Lower leg skin (tissue), 3 donors: ENCODE results near the gene HLA-DQB1.

Source experiments
- POLR2A ChIP-seq, 2 donors: fragments of 450-650 bp; IDR thresholded peaks; one replicate each; pipeline ENCODE4 v1.6.1; 2016 to 2017; ENCODE audit warnings: antibody characterized with exemption in 2 of 2, mild to moderate bottlenecking in 1 of 2, moderate library complexity in 1 of 2
- TF ChIP-seq, protein P1 (sequence below), 3 donors: fragments of 450-650 bp; IDR thresholded peaks; one replicate each; pipeline ENCODE4 v1.5.1; 2016; ENCODE audit warnings: antibody characterized with exemption in 3 of 3, mild to moderate bottlenecking in 3 of 3, moderate library complexity in 2 of 3

DNA sequence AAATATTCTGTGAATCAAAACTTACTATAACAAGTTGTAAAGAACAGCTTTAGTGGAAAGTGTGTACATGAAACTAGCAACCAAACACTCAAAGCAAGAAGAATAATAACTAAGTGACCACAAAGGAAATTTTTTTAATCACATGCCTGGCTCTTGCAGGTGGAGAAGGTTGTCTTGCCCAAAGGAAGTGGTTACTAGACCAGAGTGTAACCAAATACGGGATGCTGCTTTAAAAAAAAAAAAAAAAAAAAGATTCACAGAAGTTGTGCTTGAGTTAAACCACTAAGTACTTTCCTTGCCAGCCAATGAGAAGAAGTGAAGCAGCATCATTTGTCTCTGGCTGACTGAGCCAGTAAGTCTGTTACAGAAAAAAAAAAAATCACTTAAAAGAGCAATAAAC, 19.1 kb upstream of the HLA-DQB1 start:
- TF ChIP-seq, protein P1, sequence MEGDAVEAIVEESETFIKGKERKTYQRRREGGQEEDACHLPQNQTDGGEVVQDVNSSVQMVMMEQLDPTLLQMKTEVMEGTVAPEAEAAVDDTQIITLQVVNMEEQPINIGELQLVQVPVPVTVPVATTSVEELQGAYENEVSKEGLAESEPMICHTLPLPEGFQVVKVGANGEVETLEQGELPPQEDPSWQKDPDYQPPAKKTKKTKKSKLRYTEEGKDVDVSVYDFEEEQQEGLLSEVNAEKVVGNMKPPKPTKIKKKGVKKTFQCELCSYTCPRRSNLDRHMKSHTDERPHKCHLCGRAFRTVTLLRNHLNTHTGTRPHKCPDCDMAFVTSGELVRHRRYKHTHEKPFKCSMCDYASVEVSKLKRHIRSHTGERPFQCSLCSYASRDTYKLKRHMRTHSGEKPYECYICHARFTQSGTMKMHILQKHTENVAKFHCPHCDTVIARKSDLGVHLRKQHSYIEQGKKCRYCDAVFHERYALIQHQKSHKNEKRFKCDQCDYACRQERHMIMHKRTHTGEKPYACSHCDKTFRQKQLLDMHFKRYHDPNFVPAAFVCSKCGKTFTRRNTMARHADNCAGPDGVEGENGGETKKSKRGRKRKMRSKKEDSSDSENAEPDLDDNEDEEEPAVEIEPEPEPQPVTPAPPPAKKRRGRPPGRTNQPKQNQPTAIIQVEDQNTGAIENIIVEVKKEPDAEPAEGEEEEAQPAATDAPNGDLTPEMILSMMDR (IDR thresholded peaks at IDR 0.05) = no peak
- TF ChIP-seq POLR2A (IDR thresholded peaks at IDR 0.05) = no peak
